Endothelial cell of umbilical vein (primary cell): ENCODE measurements around the gene ABTB2. TPM values are rescaled to one million over a fixed set of nuclear protein-coding genes. Genes with fewer than 3 reads are reported as not detected.

ENCODE experiments used
- BruUV-seq: library from RNA; stranded (reverse); fragments of 400-500 nt; replicated peaks from 2 replicates; lab custom pipeline; 2021; lab: Mats Ljungman, UMichigan
- CTCF ChIA-PET: fragments of 300-600, 350-600 bp; sonication (Branson Sonifier 250); formaldehyde crosslinking; loops from one replicate; lab custom pipeline; 2021; ENCODE audit warnings: antibody characterized with exemption, inconsistent platforms; lab: Charles Lee
- POLR2A ChIA-PET: fragments of 300-600, 350-600 bp; sonication (Branson Sonifier 250); formaldehyde crosslinking; loops from one replicate; lab custom pipeline; 2021; ENCODE audit warnings: antibody characterized with exemption, inconsistent platforms; lab: Charles Lee
- DNase-seq: peaks from one replicate; pipeline ENCODE4 v3.0.0-alpha.2; 2011; ENCODE audit warnings: low read depth, low spot score
- FAIRE-seq: peaks from 2 replicates; lab custom pipeline; 2011; peaks lifted over from hg19 to GRCh38; lab: Jason Lieb, UNC
- H2AFZ ChIP-seq: 2 replicates; pipeline ENCODE4 v1.6.0; 2012; ENCODE audit warnings: low read depth, low read length, control low read depth, inconsistent platforms
- H3K27ac ChIP-seq: 2 replicates; pipeline ENCODE4 v1.5.1; 2011; ENCODE audit warnings: low read depth, mild to moderate bottlenecking, control low read depth, low read length, moderate library complexity; ENCODE audit not compliant: insufficient read depth
- H3K27me3 ChIP-seq, 2 experiments: 2 replicates each; pipeline versions ENCODE4 v1.6.0 to v1.6.1; 2011; ENCODE audit warnings: low read length in 2 of 2, mixed read lengths in 1 of 2; ENCODE audit not compliant: control insufficient read depth in 2 of 2, insufficient read depth in 2 of 2
- H3K36me3 ChIP-seq, 2 experiments: 2 replicates in 1 of 2; 3 replicates in 1 of 2; pipeline ENCODE4 v1.5.1; 2011; ENCODE audit warnings: low read length in 2 of 2, mild to moderate bottlenecking in 1 of 2, moderate library complexity in 1 of 2; ENCODE audit not compliant: control insufficient read depth in 2 of 2, insufficient read depth in 2 of 2; ENCODE audit errors: extremely low read depth in 1 of 2
- H3K4me1 ChIP-seq: 3 replicates; pipeline ENCODE4 v1.5.1; 2011; ENCODE audit warnings: mild to moderate bottlenecking, low read length; ENCODE audit not compliant: control insufficient read depth, insufficient read depth; ENCODE audit errors: extremely low read depth
- H3K4me2 ChIP-seq: 2 replicates; pipeline ENCODE4 v1.6.1; 2011; ENCODE audit warnings: low read length, control low read depth, mixed read lengths; ENCODE audit not compliant: insufficient read depth
- H3K4me3 ChIP-seq, 3 experiments: fragments of 200-600 bp in 1 of 3; sonication (generic), shearing (Covaris generic) in 1 of 3; replicated peaks in 1 of 3; 2 replicates each; pipeline ENCODE4 v1.5.1; 2011 to 2016; ENCODE audit warnings: control low read depth in 3 of 3, low read length in 3 of 3, mild to moderate bottlenecking in 2 of 3, inconsistent platforms in 1 of 3, low read depth in 1 of 3, moderate library complexity in 1 of 3; ENCODE audit not compliant: insufficient read depth in 1 of 3
- H3K79me2 ChIP-seq: 2 replicates; pipeline ENCODE4 v1.6.0; 2012; ENCODE audit warnings: low read length, inconsistent platforms; ENCODE audit not compliant: control insufficient read depth, insufficient read depth
- H3K9ac ChIP-seq: replicated peaks from 2 replicates; pipeline ENCODE3; 2011; ENCODE audit warnings: low read length, control low read depth; ENCODE audit not compliant: insufficient read depth; ENCODE audit errors: extremely low read depth
- H3K9me1 ChIP-seq: replicated peaks from 3 replicates; pipeline ENCODE4 v1.6.0; 2011; ENCODE audit warnings: mild to moderate bottlenecking, low read length; ENCODE audit not compliant: control insufficient read depth, insufficient read depth; ENCODE audit errors: extremely low read depth
- H3K9me3 ChIP-seq: replicated peaks from 2 replicates; pipeline ENCODE4 v1.5.1; 2012; ENCODE audit warnings: low read length, inconsistent platforms; ENCODE audit not compliant: control insufficient read depth, insufficient read depth
- H4K20me1 ChIP-seq: replicated peaks from 2 replicates; pipeline ENCODE3; 2011; ENCODE audit warnings: mild to moderate bottlenecking, low read length; ENCODE audit not compliant: control insufficient read depth, insufficient read depth; ENCODE audit errors: extremely low read depth
- EZH2 ChIP-seq: IDR thresholded peaks from 2 replicates; pipeline ENCODE4 v1.6.1; 2012; ENCODE audit warnings: borderline replicate concordance, low read depth, mild to moderate bottlenecking, moderate library complexity, low read length, inconsistent platforms; ENCODE audit not compliant: severe bottlenecking
- MAX ChIP-seq: IDR thresholded peaks from 2 replicates; pipeline ENCODE4 v1.6.1; 2011; ENCODE audit not compliant: insufficient read depth, insufficient read length
- POLR2AphosphoS5 ChIP-seq: IDR thresholded peaks from 2 replicates; pipeline ENCODE4 v1.6.1; 2012; ENCODE audit warnings: low read depth, mild to moderate bottlenecking, control low read depth, low read length, moderate library complexity; ENCODE audit not compliant: insufficient read depth
- dilution Hi-C: fragments of 300-500 bp; cut with MboI; formaldehyde crosslinking; loops from one replicate; pipeline ENCODE4 v1.15.0; 2019; ENCODE audit warnings: low sequenced_read_pairs; ENCODE audit not compliant: extremely low pct_ligation_motif_present
- intact Hi-C: fragments of 100-400 bp; cut with micrococcal nuclease; formaldehyde crosslinking; loops from one replicate; pipeline ENCODE4 v1.10.0; 2022
- polyA plus RNA-seq, 4 experiments: library from polyadenylated mRNA; depleted of rRNA in 3 of 4; stranded (reverse) in 3 of 4; unstranded in 1 of 4; fragments of >200 nt; gene quantifications; 2 replicates each; pipeline versions ENCODE4 v1.2.1 to v1.2.3, GENCODE V29; 2011 to 2012; ENCODE audit warnings: missing spikeins in 1 of 4
- total RNA-seq: library from RNA; stranded (reverse); gene quantifications from 2 replicates; pipeline ENCODE4 v1.2.3, GENCODE V29; 2021

The ABTB2 gene
- total and polyA plus RNA-seq, 2 donors (not counting 3 experiments of a cell fraction or from before 2014, with no cell fraction given), result 0.11 to 0.14 TPM

- Histone ChIP-seq H3K4me3 (no peak overlapping the region), H3K27ac (no peak overlapping the region), H3K9me3 (no peaks in the 10 kb centered on the region), H3K4me2 (no peak overlapping the region), H3K9me1 (no peaks in the 10 kb centered on the region), H4K20me1 (no peaks in the 10 kb centered on the region), H3K4me1 (no peaks in the 10 kb centered on the region), H3K27me3 (no peaks in the 10 kb centered on the region), H3K9ac (no peak overlapping the region), H3K79me2 (no peaks in the 10 kb centered on the region), H3K36me3 (peaks cover 23 to 32% of the 10 kb centered on the region in 2 experiments), H2AFZ (no peak overlapping the region)
- ChIA-PET CTCF (no interaction called here), POLR2A (no interaction called here)
- DNase-seq, result no peak
- dilution Hi-C loops (no loop called here), intact Hi-C loops (no loop called here)
- BruUV-seq, result no TSS peak
- TF ChIP-seq POLR2AphosphoS5 (no peak), EZH2 (no peak)
- no peak for FAIRE-seq
Measured at GRCh38 chr11:34146866-34147265, 210.9 kb downstream of the ABTB2 start.

- Histone ChIP-seq H3K79me2 (no peaks in the 10 kb centered on the region), H3K36me3 (peaks cover 25 to 37% of the 10 kb centered on the region in 2 experiments), H3K9me3 (no peaks in the 10 kb centered on the region), H3K27ac (no peak overlapping the region), H4K20me1 (no peaks in the 10 kb centered on the region), H3K4me3 (no peak overlapping the region), H2AFZ (no peak overlapping the region), H3K9ac (no peak overlapping the region), H3K4me1 (no peaks in the 10 kb centered on the region), H3K27me3 (no peaks in the 10 kb centered on the region), H3K9me1 (no peaks in the 10 kb centered on the region), H3K4me2 (no peak overlapping the region)
- TF ChIP-seq EZH2 (no peak), MAX (no peak)
- ChIA-PET POLR2A (no interaction called here), CTCF (no interaction called here)
- BruUV-seq, result TSS peak; percentile 81
- intact Hi-C loops (no loop called here), dilution Hi-C loops (no loop called here)
- DNase-seq, result no peak
- FAIRE-seq, result no peak
Measured at GRCh38 chr11:34146411-34146810, 211.4 kb downstream of the ABTB2 start.
